HG02943 (cell line): ENCODE measurements around the gene CNGB1.
A peak's percentile ranks its signal among the peaks of the same experiment; 100 is the strongest.
"Not testable (repeated sequence)": the region's sequence is repeated elsewhere in the genome, so short reads cannot be mapped to it uniquely, and the experiment has no call there.

Source experiments
- ATAC-seq: cut with Tn5 transposase; IDR thresholded peaks from one replicate; pipeline ENCODE4 v1.9.1; 2021; ENCODE audit warnings: mild to moderate bottlenecking, low read depth, moderate library complexity; ENCODE audit not compliant: unreplicated experiment

Gene CNGB1

GRCh38 chr16:57970970-57971369 is at the start of gene CNGB1:
CNGB1 (minus strand) TSS chr16:57971128; CDS start chr16:57967286, 3,842 bp downstream.
- ATAC-seq = no peak

GRCh38 chr16:58019866-58020538 is 49.1 kb upstream of the CNGB1 start:
- ATAC-seq = no peak

GRCh38 chr16:58018803-58019202 is 47.9 kb upstream of the CNGB1 start:
- ATAC-seq = no peak

GRCh38 chr16:58016840-58017446 is 46.0 kb upstream of the CNGB1 start:
- ATAC-seq = no peak

- ATAC-seq = no peak
Measured at GRCh38 chr16:58013201-58013956, 42.5 kb upstream of the CNGB1 start.

GRCh38 chr16:58012481-58012880 is 41.6 kb upstream of the CNGB1 start:
- no peak for ATAC-seq

GRCh38 chr16:58011652-58012051 is 40.7 kb upstream of the CNGB1 start:
- no peak for ATAC-seq

GRCh38 chr16:58010886-58011285 is 40.0 kb upstream of the CNGB1 start:
- no peak for ATAC-seq

- ATAC-seq = no peak
Measured at GRCh38 chr16:58009856-58010416, 39.0 kb upstream of the CNGB1 start.

- not testable (repeated sequence) for ATAC-seq
Measured at GRCh38 chr16:58004736-58005135, 33.8 kb upstream of the CNGB1 start.

- no peak for ATAC-seq
Measured at GRCh38 chr16:58002936-58003335, 32.0 kb upstream of the CNGB1 start.

- no peak for ATAC-seq
Measured at GRCh38 chr16:58002416-58002800, 31.5 kb upstream of the CNGB1 start.

- no peak for ATAC-seq
Measured at GRCh38 chr16:58001781-58002415, 31.0 kb upstream of the CNGB1 start.

- ATAC-seq = peak; percentile 77
Measured at GRCh38 chr16:58000706-58001676, 30.1 kb upstream of the CNGB1 start, which contains the start of gene USB1. USB1 (plus strand) TSS chr16:58001407; CDS start chr16:58001484, 77 bp downstream.

- ATAC-seq = peak; percentile 15
Measured at GRCh38 chr16:57999971-58000705, 29.2 kb upstream of the CNGB1 start, which contains the start of gene ZNF319. ZNF319 (minus strand) TSS chr16:58000672; CDS start chr16:57998265, 2,407 bp downstream.

GRCh38 chr16:57999366-57999970 is 28.5 kb upstream of the CNGB1 start:
- no peak for ATAC-seq

- ATAC-seq = no peak
Measured at GRCh38 chr16:57998992-57999365, 28.1 kb upstream of the CNGB1 start.

- no peak for ATAC-seq
Measured at GRCh38 chr16:57998486-57998885, 27.6 kb upstream of the CNGB1 start.
